ENCODE measurements around the gene YRDC. TPM values are rescaled to one million over a fixed set of nuclear protein-coding genes. Genes with fewer than 3 reads are reported as not detected.

YRDC gene
- total and polyA plus RNA-seq, 2 donors: 6.0 to 15.0 TPM

Other genes starting within 250 kb of the YRDC start
- 68.2 TPM for gene GNL2, start 212.3 kb downstream of the YRDC start, total RNA-seq
- 27.1 TPM for gene GNL2, start 212.3 kb downstream of the YRDC start, polyA plus RNA-seq
- gene RSPO1, start 173.3 kb downstream of the YRDC start, total RNA-seq: 0.21 TPM
- gene RSPO1, start 173.3 kb downstream of the YRDC start, polyA plus RNA-seq: 2.2 TPM
- 3.1 TPM for gene CDCA8, start 115.7 kb downstream of the YRDC start, total RNA-seq
- gene CDCA8, start 115.7 kb downstream of the YRDC start, polyA plus RNA-seq: 1.3 TPM
- 0.05 TPM for gene EPHA10, start 43.1 kb downstream of the YRDC start, total RNA-seq
- 0.15 TPM for gene EPHA10, start 43.1 kb downstream of the YRDC start, polyA plus RNA-seq
- gene MANEAL, start 14.4 kb downstream of the YRDC start, total RNA-seq: 3.3 TPM
- gene MANEAL, start 14.4 kb downstream of the YRDC start, polyA plus RNA-seq: 3.1 TPM
- gene C1orf122, start 418 bp downstream of the YRDC start, total RNA-seq: 10.0 TPM
- 59.2 TPM for gene C1orf122, start 418 bp downstream of the YRDC start, polyA plus RNA-seq
- 4.4 TPM for gene MTF1, start 51.4 kb upstream of the YRDC start, total RNA-seq
- gene MTF1, start 51.4 kb upstream of the YRDC start, polyA plus RNA-seq: 5.6 TPM
- gene INPP5B, start 138.8 kb upstream of the YRDC start, total RNA-seq: 26.9 TPM
- gene INPP5B, start 138.8 kb upstream of the YRDC start, polyA plus RNA-seq: 27.8 TPM
- 78.5 TPM for gene SF3A3, start 181.8 kb upstream of the YRDC start, total RNA-seq
- 37.5 TPM for gene SF3A3, start 181.8 kb upstream of the YRDC start, polyA plus RNA-seq
- 9.4 TPM for gene FHL3, start 197.3 kb upstream of the YRDC start, total RNA-seq
- 89.6 TPM for gene FHL3, start 197.3 kb upstream of the YRDC start, polyA plus RNA-seq
- gene UTP11, start 204.5 kb upstream of the YRDC start, total RNA-seq: 45.4 TPM
- gene UTP11, start 204.5 kb upstream of the YRDC start, polyA plus RNA-seq: 43.5 TPM
- gene POU3F1, start 238.6 kb upstream of the YRDC start, total RNA-seq: 0.32 TPM
- gene POU3F1, start 238.6 kb upstream of the YRDC start, polyA plus RNA-seq: 0.60 TPM